ACC112 (cell line): Measurements from ENCODE around the gene EPM2A.

Experiments used
- H2AFZ ChIP-seq: fragments of 200-600 bp; sonication (generic); one replicate; pipeline ENCODE4 v1.6.0; 2017; ENCODE audit warnings: antibody characterized with exemption, low read length; ENCODE audit not compliant: unreplicated experiment
- H3K27ac ChIP-seq: fragments of 200-600 bp; sonication (generic); 2 replicates; pipeline ENCODE4 v1.5.1; 2014; ENCODE audit warnings: low read depth, mild to moderate bottlenecking, antibody characterized with exemption, low read length, moderate library complexity
- H3K27me3 ChIP-seq: fragments of 200-600 bp; sonication (generic); 2 replicates; pipeline ENCODE4 v1.6.1; 2014; ENCODE audit warnings: mild to moderate bottlenecking, antibody characterized with exemption, low read length, moderate library complexity, mixed read lengths; ENCODE audit not compliant: insufficient read depth
- H3K36me3 ChIP-seq: fragments of 200-600 bp; sonication (generic); 2 replicates; pipeline ENCODE4 v1.6.1; 2016; ENCODE audit warnings: mild to moderate bottlenecking, antibody characterized with exemption, low read length, moderate library complexity, mixed read lengths; ENCODE audit not compliant: insufficient read depth
- H3K4me1 ChIP-seq: fragments of 200-600 bp; sonication (generic); one replicate; pipeline ENCODE4 v1.6.1; 2016; ENCODE audit warnings: low read length, mixed read lengths; ENCODE audit not compliant: insufficient read depth, unreplicated experiment, control insufficient read depth
- H3K4me3 ChIP-seq: fragments of 200-600 bp; sonication (generic); 2 replicates; pipeline ENCODE4 v1.5.1; 2014; ENCODE audit warnings: mild to moderate bottlenecking, low read depth, low read length
- H3K79me2 ChIP-seq: fragments of 200-600 bp; sonication (generic); one replicate; pipeline ENCODE4 v1.6.0; 2016; ENCODE audit warnings: low read length; ENCODE audit not compliant: control insufficient read depth, unreplicated experiment, insufficient read depth

The EPM2A gene

GRCh38 chr6:145685932-145686331 is 49.4 kb downstream of the EPM2A start:
- no peaks in the 10 kb centered on the region for H3K79me2 ChIP-seq
- H3K27me3 ChIP-seq, result no peaks in the 10 kb centered on the region
- H2AFZ ChIP-seq, result no peak overlapping the region
- H3K27ac ChIP-seq, result no peak overlapping the region
- no peaks in the 10 kb centered on the region for H3K36me3 ChIP-seq
- no peak overlapping the region for H3K4me3 ChIP-seq
- H3K4me1 ChIP-seq, result peaks cover 26% of the 10 kb centered on the region

GRCh38 chr6:145681965-145682364 is 53.4 kb downstream of the EPM2A start:
- Histone ChIP-seq H3K4me3 (no peak overlapping the region), H3K27ac (no peak overlapping the region), H3K4me1 (no peaks in the 10 kb centered on the region), H2AFZ (no peak overlapping the region), H3K27me3 (no peaks in the 10 kb centered on the region), H3K36me3 (no peaks in the 10 kb centered on the region), H3K79me2 (no peaks in the 10 kb centered on the region)

- no peak overlapping the region for H3K4me3 ChIP-seq
- no peaks in the 10 kb centered on the region for H3K36me3 ChIP-seq
- no peak overlapping the region for H2AFZ ChIP-seq
- no peak overlapping the region for H3K27ac ChIP-seq
- peaks cover 19% of the 10 kb centered on the region for H3K4me1 ChIP-seq
- H3K79me2 ChIP-seq, result no peaks in the 10 kb centered on the region
- no peaks in the 10 kb centered on the region for H3K27me3 ChIP-seq
Measured at GRCh38 chr6:145673504-145673903, 61.8 kb downstream of the EPM2A start.

- H3K4me3 ChIP-seq, result peak overlapping the region; percentile 31
- peak overlapping the region; percentile 68 for H2AFZ ChIP-seq
- H3K36me3 ChIP-seq, result no peaks in the 10 kb centered on the region
- H3K4me1 ChIP-seq, result peaks cover 19% of the 10 kb centered on the region
- H3K79me2 ChIP-seq, result no peaks in the 10 kb centered on the region
- peak overlapping the region; percentile 87 for H3K27ac ChIP-seq
- H3K27me3 ChIP-seq, result no peaks in the 10 kb centered on the region
Measured at GRCh38 chr6:145670311-145670710, 65.0 kb downstream of the EPM2A start.

GRCh38 chr6:145669627-145670034 is 65.7 kb downstream of the EPM2A start:
- Histone ChIP-seq H3K27me3 (no peaks in the 10 kb centered on the region), H3K4me3 (peak overlapping the region; percentile 31), H3K79me2 (no peaks in the 10 kb centered on the region), H3K36me3 (no peaks in the 10 kb centered on the region), H3K27ac (peak overlapping the region; percentile 87), H2AFZ (peak overlapping the region; percentile 68), H3K4me1 (peaks cover 19% of the 10 kb centered on the region)

- Histone ChIP-seq H3K4me1 (peaks cover 19% of the 10 kb centered on the region), H2AFZ (peak overlapping the region; percentile 17), H3K27ac (peak overlapping the region; percentile 87), H3K27me3 (no peaks in the 10 kb centered on the region), H3K79me2 (no peaks in the 10 kb centered on the region), H3K36me3 (no peaks in the 10 kb centered on the region), H3K4me3 (no peak overlapping the region)
Measured at GRCh38 chr6:145668844-145669243, 66.5 kb downstream of the EPM2A start.

GRCh38 chr6:145660676-145661075 is 74.6 kb downstream of the EPM2A start:
- no peaks in the 10 kb centered on the region for H3K27me3 ChIP-seq
- no peak overlapping the region for H3K27ac ChIP-seq
- peaks cover 9% of the 10 kb centered on the region for H3K4me1 ChIP-seq
- H3K4me3 ChIP-seq, result no peak overlapping the region
- H2AFZ ChIP-seq, result no peak overlapping the region
- no peaks in the 10 kb centered on the region for H3K79me2 ChIP-seq
- no peaks in the 10 kb centered on the region for H3K36me3 ChIP-seq

- H3K4me3 ChIP-seq, result no peak overlapping the region
- peaks cover 9% of the 10 kb centered on the region for H3K4me1 ChIP-seq
- no peaks in the 10 kb centered on the region for H3K27me3 ChIP-seq
- H3K79me2 ChIP-seq, result no peaks in the 10 kb centered on the region
- H2AFZ ChIP-seq, result peak overlapping the region; percentile 64
- H3K27ac ChIP-seq, result no peak overlapping the region
- H3K36me3 ChIP-seq, result no peaks in the 10 kb centered on the region
Measured at GRCh38 chr6:145656128-145656527, 79.2 kb downstream of the EPM2A start.

GRCh38 chr6:145652572-145652971 is 82.7 kb downstream of the EPM2A start:
- no peaks in the 10 kb centered on the region for H3K27me3 ChIP-seq
- H2AFZ ChIP-seq, result no peak overlapping the region
- H3K4me1 ChIP-seq, result peaks cover 9% of the 10 kb centered on the region
- no peaks in the 10 kb centered on the region for H3K79me2 ChIP-seq
- no peak overlapping the region for H3K4me3 ChIP-seq
- H3K36me3 ChIP-seq, result no peaks in the 10 kb centered on the region
- H3K27ac ChIP-seq, result no peak overlapping the region

GRCh38 chr6:145651988-145652387 is 83.3 kb downstream of the EPM2A start:
- no peak overlapping the region for H3K4me3 ChIP-seq
- H3K27me3 ChIP-seq, result no peaks in the 10 kb centered on the region
- peaks cover 9% of the 10 kb centered on the region for H3K4me1 ChIP-seq
- no peaks in the 10 kb centered on the region for H3K79me2 ChIP-seq
- no peak overlapping the region for H2AFZ ChIP-seq
- H3K36me3 ChIP-seq, result no peaks in the 10 kb centered on the region
- H3K27ac ChIP-seq, result no peak overlapping the region

GRCh38 chr6:145648149-145648548 is 87.2 kb downstream of the EPM2A start:
- H3K4me1 ChIP-seq, result no peaks in the 10 kb centered on the region
- H3K27ac ChIP-seq, result no peak overlapping the region
- no peaks in the 10 kb centered on the region for H3K27me3 ChIP-seq
- no peak overlapping the region for H3K4me3 ChIP-seq
- H3K79me2 ChIP-seq, result no peaks in the 10 kb centered on the region
- H3K36me3 ChIP-seq, result no peaks in the 10 kb centered on the region
- H2AFZ ChIP-seq, result no peak overlapping the region
